ENCODE measurements around the gene CYB5RL. TPM values are rescaled to one million over a fixed set of nuclear protein-coding genes. Genes with fewer than 3 reads are reported as not detected.

CYB5RL gene
- total and polyA plus RNA-seq, 2 of the 8 experiments (the other 6 are each of a cell fraction or from before 2014, with no cell fraction given) = 13.2 to 14.1 TPM

GRCh38 chr1:54158071-54158470 lies 41.8 kb downstream of the CYB5RL start (continued):
- TF ChIP-seq CTCF (IDR thresholded peaks at IDR 0.05; ENCODE audit: control extremely low read depth in 1 of 3, insufficient read depth in 1 of 3, low read depth in 1 of 3, low read length in 3 of 3) (no peak), HDAC2 (IDR thresholded peaks at IDR 0.05; ENCODE audit: borderline replicate concordance in 1 of 2, low read depth in 2 of 2, low read length in 2 of 2) (no peak), CHD2 (IDR thresholded peaks at IDR 0.05; ENCODE audit: low read length) (no peak)

Measured in H1 (cell line).